Stimulated activated CD8-positive, alpha-beta memory T cell treated with anti-CD3 and anti-CD28 coated beads, Interleukin-7, amount 100 ng/mL, for 24 hours (primary cell): Measurements from ENCODE around the gene PLA1A.
"Not testable (repeated sequence)": the region's sequence is repeated elsewhere in the genome, so short reads cannot be mapped to it uniquely, and the experiment has no call there.

Experiments
- DNase-seq: peaks from one replicate; pipeline ENCODE4 v3.0.0-alpha.2; 2020; ENCODE audit warnings: low read depth

PLA1A gene, protein sequence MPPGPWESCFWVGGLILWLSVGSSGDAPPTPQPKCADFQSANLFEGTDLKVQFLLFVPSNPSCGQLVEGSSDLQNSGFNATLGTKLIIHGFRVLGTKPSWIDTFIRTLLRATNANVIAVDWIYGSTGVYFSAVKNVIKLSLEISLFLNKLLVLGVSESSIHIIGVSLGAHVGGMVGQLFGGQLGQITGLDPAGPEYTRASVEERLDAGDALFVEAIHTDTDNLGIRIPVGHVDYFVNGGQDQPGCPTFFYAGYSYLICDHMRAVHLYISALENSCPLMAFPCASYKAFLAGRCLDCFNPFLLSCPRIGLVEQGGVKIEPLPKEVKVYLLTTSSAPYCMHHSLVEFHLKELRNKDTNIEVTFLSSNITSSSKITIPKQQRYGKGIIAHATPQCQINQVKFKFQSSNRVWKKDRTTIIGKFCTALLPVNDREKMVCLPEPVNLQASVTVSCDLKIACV

DNA sequence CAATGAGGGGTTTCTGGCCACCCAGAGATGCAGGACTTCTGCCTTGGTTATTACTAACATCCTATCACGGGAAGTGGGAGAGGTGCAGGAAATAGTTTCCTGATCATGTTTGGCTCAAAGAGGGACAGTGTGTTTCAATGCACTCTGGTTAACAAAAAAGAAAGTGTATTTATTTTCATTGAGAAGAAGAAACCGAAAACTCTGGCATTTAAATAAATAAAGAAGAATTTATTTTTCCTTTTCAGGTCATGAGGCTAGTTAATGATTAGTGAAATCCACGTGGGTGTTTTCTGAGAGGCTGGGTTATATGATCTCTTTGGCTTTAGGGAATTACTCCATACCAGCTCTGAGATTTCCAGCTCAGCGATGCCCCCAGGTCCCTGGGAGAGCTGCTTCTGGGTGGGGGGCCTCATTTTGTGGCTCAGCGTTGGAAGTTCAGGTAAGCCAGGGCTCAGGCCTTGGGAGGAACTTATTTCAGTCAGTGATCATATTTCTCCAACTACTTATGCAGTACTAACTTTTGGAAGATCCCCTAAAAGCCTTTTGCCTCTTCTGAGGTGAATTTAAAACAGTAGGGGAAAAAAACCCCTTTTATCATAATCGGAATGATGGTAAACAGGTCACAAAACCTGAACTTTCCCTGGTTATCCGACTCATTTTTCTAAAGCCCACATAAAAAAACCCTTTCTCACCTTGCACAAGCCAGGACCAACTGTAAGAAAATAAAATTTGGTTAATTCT is at the start of gene PLA1A:
Gene PLA1A (plus strand): TSS at position 338 of the 741 bp plus-strand sequence. CDS start 29 bp downstream, at position 367.
- no peak for DNase-seq

DNA sequence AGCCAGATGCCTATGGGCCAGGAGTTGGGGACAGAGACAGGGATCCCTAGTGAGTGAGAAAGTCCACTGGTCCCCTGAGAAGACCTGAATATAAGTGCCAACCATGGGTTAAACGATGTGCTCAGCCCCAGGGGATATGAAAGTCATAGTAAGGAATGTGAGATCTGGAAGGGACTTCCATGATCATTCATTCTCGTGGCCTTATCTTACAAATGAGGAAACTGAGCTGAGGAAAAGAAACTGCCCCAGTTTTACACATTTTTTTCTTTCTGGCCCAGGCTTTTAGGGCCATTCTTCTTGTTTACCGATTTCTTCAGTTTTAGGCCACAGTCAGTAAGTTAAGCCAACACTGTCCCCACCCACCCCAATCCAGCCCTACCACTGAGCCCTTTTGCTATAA is 49.3 kb upstream of the PLA1A start:
- DNase-seq, result no peak

DNA sequence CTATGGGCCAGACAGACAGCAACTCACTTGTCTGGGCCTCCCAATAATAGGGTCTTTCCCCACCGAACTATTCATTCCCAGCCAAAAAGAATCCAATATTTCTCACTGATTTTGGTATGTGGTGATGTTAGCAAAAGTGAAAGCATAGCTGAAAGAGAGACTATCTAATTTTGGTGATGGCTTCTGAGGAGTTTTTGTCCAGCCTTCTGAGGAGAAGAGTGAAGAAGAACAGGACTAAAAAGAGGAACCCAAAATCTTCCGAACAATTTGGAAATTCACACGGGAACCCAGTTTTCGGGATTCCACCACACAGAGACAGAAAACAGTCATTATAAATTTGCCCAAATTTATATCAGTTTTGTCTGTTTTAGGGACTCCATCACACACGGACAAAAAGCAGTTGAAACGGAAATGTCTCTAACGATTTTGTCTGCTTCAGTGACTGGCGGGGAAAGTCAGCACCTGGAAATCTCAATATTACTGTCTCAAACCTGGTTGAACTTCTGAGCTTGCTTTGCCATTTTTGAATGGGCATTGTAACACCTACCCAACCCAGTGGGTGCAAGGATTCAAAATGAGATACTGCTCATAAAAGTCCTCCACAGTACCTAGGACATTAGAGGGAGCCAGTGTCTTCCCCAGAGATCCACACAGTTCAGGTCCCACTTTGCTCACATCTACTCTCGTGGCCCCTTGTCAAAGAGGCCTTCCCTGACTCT is 47.3 kb upstream of the PLA1A start:
- no peak for DNase-seq

DNA sequence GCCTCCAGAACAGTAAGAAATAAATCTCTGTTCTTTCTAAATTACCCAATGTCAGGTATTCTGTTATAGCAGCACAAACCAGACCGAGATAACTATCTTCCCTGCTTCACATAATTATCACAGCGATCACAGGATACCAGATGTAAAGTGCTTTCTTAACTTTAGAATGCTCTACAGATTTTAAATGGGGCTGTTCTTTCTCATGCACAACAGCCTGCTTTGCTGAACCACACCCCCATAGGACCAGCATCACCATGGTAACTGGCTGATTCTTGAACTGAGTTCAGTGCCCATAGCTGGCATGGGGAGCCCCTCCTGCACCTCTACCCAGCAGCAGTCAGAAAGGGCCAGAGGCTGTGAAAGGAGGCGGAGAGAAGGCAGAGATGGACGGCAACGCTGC is 46.1 kb upstream of the PLA1A start:
- DNase-seq, result no peak

DNA sequence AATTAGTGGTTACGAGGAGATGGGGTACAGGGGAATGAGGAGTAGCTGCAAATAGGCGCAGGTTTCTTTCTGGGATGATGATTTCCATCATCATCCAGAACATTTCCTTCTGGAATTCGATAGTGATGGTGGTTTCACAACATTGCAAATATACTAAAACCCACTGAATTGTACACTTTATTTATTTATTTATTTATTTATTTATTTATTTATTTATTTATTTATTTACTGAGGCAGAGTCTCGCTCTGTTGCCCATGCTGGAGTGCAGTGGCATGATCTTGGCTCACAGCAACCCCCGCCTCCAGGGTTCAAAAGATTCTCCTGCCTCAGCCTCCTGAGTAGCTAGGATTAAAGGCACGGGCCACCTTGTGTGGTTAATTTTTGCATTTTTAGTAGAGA is 44.8 kb upstream of the PLA1A start:
- DNase-seq, result not testable (repeated sequence)

DNA sequence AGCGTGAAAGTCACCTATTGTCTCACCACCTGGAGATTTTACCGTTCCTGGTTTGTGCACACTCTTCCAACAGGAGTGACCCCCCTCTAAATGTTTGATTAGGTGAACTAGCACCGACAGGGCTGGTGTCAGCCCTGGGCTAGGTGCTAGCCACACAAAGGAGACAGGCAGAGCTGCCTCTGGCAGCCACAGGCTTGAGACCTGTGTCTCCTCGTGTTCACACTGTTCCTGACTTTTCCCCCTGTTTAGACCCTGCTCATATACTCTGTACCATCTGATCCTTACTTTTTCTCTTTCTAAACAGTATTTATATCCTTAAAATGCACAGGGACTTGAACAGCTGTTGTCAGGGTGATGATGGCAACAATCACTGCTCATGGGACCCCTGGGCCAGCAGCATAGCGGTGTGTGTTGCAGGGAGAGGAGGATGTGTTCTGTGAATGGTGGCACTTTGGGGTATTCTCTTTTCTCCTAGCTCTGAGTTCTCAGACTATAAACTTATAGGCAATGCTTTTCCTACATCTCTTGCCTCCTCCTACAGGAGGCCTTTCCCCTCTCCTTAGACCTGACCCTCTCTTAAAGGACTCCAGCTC is 43.8 kb upstream of the PLA1A start:
- DNase-seq, result no peak

DNA sequence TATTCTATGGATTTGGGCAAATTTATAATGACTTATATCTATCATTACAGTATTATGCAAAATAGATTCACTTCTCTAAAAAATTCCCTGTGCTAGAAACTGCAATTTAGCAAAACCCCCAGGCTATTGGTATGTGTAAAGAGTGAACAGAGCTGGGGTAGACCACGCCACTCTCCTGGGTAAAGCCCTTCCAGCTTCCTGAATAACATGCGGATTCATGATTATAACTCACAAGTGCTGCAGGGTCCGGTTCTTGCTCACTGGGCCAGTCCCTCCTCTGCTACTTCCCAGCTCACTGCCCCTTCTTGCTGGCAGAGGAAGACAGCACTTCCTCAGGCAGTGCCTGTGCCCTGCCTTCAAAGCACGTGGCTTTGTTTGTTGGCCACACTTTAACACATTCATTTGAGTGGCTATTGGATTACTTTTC is 42.4 kb upstream of the PLA1A start:
- no peak for DNase-seq

DNA sequence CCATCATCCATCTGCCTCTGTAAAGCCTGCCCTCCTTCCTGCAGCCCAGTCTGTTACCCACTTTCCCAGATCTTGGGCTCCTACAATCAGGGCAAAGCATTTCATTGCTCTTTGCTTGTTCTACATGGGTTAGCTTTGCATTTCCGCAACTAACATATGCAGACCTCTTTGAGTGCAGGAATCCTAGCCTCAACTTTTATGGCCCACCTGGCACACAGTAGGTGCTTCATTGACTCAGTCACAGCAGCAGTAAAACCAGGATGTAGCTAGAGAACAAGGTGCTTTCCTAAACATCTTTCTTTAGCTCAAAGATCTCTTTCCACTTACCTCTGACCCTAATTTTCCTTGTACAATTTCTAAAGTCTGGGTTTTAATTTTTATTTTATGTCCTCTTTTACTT is 41.8 kb upstream of the PLA1A start:
- DNase-seq, result no peak

DNA sequence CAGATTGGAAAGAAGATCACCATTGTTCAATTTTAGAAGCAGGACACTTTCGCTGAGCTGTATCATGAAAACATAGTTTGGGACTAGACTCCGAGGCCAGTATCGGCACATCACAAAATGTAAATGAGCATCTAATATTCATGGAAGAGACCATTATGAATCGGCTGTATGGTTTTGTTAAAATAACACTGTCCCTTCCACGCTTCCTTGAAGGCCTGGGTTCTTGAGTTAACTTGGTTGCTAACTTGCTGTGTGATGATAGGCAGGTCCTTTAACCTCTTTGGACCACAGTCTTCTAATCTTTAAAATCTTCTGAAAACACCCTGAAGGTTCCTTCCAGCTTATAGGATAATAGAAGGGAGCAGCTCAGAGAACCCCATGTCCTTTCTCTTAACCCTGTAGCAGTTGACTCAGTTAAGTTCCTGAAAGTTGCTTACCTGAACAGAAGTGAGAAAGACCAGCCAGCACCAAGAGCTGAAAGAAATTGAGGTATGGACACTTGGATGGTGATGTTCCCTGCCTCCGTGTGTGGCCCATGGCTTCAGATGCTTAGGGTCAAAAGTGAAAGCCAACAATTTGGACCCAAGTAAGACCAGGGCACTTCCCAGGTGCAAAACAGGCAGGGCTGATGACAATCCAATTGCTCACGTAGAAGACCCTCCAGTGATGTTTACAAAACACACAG is 40.4 kb upstream of the PLA1A start:
- no peak for DNase-seq

DNA sequence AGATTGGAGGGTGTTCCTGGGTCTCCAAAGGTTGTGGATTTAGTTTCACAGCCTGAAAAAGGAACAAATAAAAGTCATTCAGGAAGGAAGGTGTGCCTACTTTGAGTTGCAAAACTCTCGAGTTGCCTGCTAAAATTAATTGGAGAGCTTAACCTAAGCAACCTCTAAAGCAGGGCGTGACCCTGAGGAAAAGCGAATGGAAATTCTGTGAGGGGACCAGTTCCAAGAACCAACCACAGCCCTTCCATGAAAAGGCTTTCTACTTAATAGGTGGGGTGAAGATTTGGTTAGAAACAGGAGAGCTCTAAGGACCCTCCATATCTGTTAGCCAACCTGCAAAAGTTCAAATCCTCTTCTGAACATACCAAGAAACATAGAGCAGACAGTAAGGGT is 39.8 kb upstream of the PLA1A start:
- no peak for DNase-seq

DNA sequence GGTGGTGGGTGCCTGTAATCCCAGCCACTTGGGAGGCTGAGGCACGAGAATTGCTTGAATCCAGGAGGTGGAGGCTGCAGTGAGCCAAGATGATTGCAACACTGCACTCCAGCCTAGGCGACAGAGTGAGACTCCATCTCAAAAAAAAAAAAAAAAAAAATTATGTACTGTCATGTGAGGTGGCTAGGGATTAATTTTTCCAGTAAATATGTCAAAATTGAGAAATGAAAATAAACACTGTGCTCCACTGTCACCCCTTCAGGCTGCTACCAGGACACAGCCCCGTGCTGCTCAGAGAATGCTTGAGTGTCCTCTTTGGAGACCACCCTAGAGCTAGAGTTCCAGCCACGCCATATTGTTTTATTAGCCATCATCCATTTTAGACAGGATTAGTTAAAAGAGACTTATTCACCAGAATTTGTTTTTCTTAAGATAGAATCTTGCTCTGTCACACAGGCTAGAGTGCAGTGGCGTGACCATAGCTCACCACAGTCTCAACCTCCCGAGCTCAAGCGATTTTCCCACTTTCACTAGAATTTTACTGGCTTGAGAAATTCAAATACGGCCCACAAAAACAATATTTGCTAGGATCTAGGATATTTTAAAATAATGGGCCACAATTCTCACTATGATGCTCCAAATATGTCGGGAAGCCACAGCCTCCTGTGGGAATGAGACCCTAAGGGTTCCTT is 38.9 kb upstream of the PLA1A start:
- no peak for DNase-seq

DNA sequence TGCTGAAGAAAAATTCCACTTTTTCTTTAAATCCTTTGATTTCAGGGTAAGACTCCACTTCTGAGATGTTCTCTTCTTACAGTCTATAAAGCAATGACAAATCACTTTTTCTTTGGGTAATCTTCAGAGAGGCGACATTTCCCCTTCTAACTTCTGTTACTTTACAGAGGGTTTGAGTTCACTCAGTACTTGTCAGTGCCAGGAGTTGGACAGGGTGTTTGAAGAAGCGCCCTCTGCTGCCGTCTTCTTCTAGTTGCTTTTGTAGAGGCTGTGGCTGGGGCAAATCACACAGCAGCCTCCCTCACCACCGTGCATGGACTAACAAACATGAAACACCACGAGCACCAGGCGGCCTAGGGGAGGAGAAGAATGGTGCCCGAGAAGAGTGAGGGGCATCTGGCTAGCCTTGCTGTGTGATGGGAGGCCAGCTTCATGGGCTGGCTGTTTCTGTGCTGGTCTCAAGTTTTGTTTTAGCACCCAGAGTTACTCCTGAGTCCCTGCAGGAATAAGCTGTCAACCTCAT is 38.2 kb upstream of the PLA1A start, which contains the start of gene CD80:
Gene CD80 (minus strand): TSS at position 174 of the 523 bp plus-strand sequence. CDS start 1,886 bp downstream, outside the sequence.
- no peak for DNase-seq

DNA sequence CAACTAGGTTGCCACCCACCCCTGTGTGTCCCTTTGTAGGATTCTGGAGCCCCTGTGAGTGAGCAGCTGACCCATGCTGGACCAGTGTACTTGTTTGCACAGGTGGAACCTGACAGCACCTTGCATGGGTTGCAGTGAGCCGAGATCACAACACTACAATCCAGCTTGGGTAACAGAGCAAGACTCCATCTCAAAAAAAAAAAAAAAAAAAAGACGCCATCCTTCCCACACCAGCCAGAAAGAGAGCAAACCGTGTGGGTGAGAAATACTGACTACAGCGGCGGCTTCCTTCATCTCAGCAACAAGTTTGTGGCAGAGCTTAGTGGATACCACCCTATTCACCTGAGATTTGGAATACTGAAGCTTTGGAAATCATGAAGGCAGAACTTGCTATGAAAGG is 37.5 kb upstream of the PLA1A start:
- DNase-seq, result no peak

DNA sequence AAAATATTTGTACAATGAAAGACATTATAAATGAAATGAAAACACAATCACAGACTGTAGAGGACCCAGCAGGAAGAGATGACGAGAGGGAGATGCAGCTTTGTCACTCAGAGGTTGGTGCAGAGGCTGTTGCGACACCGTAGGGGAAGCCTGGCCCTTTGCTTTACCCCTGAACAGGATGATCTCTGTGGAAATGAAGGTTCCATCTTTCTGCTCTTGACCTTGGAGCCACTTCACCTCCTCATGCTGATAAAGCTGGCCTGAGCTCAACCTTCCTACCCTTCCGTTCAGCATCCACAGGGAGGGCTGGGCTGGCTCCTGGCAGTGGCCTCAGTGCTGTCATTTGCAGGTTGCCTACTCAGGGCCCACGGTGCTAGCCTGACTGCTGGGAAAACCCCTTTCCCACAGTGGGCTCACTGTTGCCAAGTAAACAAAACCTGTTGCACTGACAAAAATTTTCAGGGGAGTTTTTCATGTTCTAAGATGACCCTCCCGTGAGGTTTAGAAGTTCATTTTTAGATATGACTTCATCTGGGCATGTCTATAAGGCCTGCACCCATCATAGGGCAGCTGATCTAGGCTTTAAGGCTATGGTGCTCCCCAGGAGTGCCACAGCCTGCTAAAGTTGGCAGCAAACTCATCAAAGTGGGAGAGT is 35.3 kb upstream of the PLA1A start:
- DNase-seq, result no peak

DNA sequence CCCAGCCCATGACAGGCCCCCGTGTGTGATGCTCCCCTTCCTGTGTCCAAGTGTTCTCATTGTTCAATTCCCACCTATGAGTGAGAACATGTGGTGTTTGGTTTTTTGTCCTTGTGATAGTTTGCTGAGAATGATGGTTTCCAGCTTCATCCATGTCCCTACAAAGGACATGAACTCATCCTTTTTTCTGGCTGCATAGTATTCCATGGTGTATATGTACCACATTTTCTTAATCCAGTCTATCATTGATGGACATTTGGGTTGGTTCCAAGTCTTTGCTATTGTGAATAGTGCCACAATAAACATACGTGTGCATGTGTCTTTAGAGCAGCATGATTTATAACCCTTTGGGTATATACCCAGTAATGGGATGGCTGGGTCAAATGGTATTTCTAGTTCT is 34.4 kb upstream of the PLA1A start:
- DNase-seq, result not testable (repeated sequence)

DNA sequence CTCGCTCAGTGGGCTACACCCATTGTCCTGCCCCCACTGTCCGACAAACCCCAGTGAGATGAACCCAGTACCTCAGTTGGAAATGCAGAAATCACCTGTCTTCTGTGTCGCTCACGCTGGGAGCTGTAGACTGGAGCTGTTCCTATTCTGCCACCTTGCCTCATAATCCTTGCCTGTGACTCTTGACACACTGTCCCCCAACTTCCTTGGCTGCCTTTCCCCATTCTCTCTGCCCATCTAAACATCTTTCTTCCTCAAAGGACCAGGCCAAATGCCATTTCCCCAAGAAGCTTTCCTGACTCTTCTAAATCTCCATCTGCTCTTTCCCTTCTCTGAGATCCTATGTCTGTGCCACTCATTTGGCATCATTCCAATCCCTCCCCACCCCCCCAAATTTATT is 28.5 kb upstream of the PLA1A start:
- DNase-seq, result no peak

DNA sequence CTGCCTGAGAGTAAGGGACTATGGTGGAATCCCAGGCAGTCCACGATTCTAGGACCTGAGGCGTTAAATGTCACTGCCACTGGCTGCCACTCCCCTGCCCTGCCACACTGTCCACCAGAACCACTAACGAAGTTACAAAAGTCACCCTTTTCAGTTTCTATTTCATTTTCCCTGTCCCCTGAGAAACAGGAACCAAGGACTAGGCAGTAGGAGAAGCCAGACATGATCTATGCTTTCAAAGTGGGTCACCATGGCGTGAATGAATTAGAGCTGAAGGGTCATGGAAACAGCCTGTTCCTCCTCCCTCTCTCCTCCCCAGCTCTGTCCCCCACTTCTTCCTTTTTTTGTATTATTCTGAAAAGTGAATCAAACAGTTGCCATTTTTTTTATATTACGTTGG is 27.5 kb upstream of the PLA1A start:
- DNase-seq, result no peak

DNA sequence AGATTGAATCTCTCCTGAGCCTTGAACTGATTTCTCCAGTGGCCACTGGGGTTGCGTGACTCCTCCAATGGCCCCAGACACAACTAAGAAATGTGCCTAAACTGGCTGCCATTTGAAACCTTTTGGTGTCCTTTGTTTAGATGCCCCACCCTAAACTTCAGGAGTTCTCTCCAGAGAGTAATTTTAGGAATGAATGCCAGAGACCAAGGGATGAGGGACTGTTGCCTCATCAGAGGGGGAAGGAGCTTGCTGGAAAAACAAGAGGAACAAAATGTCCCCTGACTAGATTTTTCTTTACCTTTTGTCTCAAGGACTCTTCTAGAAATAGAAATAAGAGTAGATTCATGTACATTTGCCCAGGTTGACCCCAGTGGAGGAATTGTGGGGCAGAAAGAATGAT is 26.5 kb upstream of the PLA1A start:
- no peak for DNase-seq

DNA sequence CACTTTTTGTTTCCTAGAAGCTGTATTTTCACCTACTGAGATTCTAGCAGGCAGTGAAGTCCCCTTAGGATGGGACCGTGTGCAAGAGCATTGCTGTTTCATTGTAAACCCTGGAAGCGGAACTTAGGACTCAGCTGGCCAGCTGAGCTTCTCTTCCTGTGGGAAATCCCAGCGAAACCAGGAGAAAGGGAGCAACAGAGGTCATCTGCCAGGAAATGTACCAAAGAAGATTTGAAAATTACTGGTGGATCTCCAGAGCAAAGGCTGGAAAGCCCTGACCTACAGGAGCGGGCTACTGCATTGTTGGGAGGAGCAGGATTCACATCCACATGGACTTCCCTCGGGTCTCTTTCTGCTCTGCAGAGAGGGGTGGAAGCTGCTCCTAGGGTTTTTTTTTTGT is 26.0 kb upstream of the PLA1A start:
- DNase-seq, result no peak

DNA sequence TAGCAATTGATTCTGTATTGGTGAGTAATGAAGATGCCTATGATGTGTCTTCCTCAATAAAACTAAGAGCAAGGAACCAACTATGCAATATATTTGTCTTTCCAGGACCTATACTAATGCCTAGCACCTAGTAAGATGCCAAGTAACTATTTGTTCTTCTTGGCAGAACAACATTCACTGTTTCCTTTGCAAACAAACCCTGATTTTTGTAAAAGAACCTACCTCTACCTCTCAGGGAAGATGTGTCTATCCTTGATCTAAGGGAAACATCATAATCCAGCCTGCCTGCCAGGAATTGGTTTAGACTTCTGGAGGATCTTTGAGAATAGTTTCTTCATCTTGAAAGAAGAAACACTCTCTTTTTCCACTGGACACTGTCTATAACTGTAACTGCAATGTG is 22.2 kb upstream of the PLA1A start:
- DNase-seq, result no peak
